AG10803 (cell line): ENCODE data around the gene SEC24D.

Experiments used
- DNase-seq: peaks from one replicate; pipeline ENCODE4 v3.0.0; 2010; ENCODE audit warnings: low read depth
- H3K4me3 ChIP-seq: 2 replicates; pipeline ENCODE4 v1.5.1; 2011; ENCODE audit warnings: mild to moderate bottlenecking, low read length, control low read depth
- TF ChIP-seq, protein P1 (sequence below): conservative IDR thresholded peaks from 2 replicates; pipeline ENCODE4 v1.5.1; 2011; ENCODE audit warnings: mild to moderate bottlenecking, low read length, control low read depth, inconsistent platforms

SEC24D gene

DNA sequence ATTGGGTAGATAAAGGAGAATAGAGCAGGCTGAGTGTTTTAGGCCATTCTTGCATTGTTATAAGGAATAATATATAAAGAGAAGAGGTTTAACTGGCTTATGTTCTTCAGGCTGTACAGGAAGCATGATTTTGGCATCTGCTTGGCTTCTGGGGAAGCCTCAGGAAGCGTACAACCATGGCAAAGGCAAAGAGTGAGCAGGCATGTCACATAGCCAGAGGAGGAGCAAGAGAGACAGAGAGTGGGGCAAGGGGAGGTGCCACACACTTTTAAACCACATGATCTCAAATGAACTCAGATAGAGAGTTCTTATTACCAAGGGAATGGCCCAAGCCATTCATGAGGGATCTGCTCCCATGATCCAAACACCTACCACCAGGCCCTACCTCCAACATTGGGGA is 155.1 kb downstream of the SEC24D start:
- TF ChIP-seq, protein P1, sequence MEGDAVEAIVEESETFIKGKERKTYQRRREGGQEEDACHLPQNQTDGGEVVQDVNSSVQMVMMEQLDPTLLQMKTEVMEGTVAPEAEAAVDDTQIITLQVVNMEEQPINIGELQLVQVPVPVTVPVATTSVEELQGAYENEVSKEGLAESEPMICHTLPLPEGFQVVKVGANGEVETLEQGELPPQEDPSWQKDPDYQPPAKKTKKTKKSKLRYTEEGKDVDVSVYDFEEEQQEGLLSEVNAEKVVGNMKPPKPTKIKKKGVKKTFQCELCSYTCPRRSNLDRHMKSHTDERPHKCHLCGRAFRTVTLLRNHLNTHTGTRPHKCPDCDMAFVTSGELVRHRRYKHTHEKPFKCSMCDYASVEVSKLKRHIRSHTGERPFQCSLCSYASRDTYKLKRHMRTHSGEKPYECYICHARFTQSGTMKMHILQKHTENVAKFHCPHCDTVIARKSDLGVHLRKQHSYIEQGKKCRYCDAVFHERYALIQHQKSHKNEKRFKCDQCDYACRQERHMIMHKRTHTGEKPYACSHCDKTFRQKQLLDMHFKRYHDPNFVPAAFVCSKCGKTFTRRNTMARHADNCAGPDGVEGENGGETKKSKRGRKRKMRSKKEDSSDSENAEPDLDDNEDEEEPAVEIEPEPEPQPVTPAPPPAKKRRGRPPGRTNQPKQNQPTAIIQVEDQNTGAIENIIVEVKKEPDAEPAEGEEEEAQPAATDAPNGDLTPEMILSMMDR: no peak
- no peak for DNase-seq
- no peak overlapping the region for H3K4me3 ChIP-seq

DNA sequence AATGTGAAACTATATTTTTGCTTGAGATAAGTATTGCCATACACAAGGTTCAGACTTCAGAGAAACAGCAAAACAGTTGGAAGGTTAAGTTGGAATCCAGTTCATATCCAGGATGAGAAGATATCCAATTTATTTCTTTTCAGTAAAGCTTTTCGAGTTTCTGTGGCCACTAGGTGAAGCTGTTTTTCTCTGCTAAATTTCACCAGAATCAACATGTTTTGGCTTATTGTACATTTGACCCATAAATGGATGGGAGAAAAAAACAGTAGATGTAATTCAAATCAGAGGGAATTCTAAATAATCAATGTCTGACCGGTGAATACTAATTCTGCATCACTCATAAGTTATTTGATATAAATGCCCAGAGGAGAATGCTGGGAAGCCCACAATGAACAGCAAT is 159.8 kb downstream of the SEC24D start:
- TF ChIP-seq, protein P1: peak; percentile 32
- no peak for DNase-seq
- no peak overlapping the region for H3K4me3 ChIP-seq
